Measurements from ENCODE around the gene NCBP2L.
"Not testable (repeated sequence)": the region's sequence is repeated elsewhere in the genome, so short reads cannot be mapped to it uniquely, and the experiment has no call there.

NCBP2L gene

DNA sequence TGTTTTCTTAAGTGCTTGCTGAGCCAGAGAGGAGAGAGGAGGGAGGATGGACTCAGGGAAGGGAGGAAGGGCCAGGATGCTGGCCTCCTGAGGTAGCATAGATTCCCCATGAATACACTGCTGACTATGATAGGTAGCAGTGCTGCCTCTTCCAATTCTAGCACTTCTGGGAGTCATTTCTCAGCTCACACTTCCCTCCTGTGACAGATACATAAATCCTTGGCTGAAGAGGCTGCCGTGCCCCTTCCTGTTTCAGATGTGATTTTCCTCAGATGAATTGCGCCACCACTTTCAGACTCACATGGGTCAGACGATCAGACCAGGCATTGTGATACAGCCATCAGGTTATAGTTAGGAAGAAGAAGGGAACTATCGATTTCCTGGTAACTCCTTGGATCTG lies 24.3 kb upstream of the NCBP2L start:
- no peak for DNase-seq

- DNase-seq: no peak
Measured at GRCh38 chrX:107755721-107756120, 21.8 kb upstream of the NCBP2L start.

DNA sequence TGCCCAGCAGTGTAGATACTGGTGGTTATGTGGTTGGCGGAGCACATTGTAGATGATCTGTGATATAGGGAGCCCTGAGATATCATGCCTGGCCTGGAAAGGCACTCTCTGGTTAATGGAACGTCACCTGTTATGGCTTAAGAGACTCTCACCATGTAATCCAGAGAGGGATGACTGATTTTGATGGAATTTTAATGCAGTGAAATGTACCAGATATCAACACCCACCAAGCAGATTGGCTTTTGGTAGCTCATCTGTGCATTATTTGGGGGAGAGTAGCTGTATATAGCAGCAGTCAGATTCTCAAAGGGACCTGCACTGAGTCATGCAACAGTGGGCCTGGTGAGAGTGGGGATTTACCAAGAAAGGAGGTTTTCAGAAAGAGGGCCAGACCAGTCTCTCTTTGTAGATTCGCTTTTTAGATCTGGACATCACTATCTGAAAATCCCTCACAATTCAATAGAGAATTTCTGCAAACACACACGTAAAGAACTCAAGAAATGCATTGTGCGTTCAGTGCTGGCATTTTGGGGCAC lies 19.2 kb upstream of the NCBP2L start:
- DNase-seq: no peak

GRCh38 chrX:107760304-107761077 lies 17.0 kb upstream of the NCBP2L start:
- DNase-seq: no peak

- no peak for DNase-seq
Measured at GRCh38 chrX:107763647-107764046, 13.9 kb upstream of the NCBP2L start.

DNA sequence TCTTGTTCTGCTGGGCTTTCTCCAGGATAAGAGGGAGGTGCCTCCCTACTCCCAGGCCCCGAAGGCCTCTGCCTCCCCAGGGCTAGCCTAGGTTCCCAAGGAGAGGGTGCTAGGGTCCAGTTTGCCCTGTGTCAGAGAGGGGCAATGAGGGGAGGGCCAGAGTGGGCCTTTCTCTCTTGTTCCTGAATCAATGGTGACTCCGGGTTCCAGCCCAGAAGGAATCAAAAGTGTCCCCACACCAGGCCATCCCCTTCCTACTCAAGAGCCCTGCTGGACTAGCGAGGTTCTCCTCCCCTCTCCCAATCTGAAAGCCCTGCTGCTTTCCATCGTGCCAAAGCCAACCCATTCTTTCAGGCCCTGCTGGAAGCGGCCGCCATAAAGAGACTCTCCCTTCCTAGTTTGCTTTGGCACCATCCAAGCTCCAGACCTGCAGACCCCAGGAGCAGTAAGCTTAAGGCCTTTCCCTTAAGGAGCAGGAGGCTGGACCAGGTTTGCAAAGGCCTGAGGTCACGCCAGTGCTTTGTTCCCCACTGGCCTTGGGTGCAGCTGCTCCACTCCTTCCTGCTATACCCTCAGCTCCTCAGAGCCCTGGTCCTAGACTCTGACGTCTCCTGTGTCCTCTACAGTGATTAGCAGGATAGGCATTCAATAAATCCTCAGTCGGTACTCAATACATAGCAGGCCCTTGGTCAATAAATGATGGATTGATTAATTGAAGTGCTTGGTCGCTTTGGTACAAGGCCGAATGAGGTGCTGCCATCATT lies 12.5 kb upstream of the NCBP2L start:
- no peak for DNase-seq

- no peak for DNase-seq
Measured at GRCh38 chrX:107766470-107767150, 10.9 kb upstream of the NCBP2L start.

DNA sequence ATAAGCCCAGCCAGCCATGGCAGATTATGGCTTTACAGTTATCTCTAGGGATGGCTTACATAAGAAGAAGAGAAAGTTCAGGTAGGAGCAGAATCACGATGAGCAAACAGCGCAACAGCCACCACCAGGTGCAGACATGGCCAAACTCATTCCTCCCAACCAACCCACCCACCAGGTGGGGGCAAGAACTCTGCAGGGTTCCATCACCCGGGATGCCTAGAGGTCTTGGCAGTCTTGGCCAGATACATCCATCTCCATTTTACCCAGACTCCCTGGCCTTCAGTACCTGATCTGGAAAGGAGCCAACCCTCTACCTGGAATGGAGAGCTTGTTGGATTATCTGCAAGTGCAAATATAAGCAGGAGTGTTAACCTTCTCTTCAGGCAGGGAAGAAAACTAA lies 9.5 kb upstream of the NCBP2L start:
- no peak for DNase-seq

DNA sequence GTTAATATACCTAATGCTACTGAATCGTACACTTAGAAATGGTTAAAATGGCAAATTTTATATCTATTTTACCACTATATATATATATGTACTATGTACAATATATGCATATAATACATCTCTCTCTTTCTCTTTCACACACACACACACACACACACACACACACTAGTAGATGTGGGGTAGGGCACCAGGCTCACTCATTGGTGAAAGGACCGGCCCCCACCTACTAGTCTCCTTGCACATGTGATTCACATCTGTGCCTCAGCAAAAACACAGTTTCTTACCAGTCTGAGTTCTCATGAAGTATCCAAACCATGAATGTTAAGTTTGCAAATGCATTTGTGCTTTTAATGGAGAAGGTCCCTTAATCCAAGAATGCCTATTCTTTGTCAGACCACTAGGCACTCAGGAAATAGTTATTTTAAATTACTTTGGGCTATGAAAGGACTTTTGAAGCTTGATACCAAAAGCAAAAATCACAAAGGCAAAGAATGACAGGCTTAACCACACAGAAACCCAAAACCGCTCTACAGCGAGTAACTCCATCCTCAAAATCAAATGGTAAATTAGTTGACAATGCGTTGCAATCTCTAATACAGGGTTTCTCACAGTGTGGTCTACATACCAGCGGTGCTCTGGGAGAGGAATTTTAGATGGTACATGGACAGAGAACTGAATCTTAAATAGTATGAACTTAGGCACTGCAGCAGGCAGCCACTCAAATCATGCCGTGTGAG lies 7.8 kb upstream of the NCBP2L start:
- DNase-seq: no peak

GRCh38 chrX:107773206-107773605 lies 4.3 kb upstream of the NCBP2L start:
- no peak for DNase-seq

DNA sequence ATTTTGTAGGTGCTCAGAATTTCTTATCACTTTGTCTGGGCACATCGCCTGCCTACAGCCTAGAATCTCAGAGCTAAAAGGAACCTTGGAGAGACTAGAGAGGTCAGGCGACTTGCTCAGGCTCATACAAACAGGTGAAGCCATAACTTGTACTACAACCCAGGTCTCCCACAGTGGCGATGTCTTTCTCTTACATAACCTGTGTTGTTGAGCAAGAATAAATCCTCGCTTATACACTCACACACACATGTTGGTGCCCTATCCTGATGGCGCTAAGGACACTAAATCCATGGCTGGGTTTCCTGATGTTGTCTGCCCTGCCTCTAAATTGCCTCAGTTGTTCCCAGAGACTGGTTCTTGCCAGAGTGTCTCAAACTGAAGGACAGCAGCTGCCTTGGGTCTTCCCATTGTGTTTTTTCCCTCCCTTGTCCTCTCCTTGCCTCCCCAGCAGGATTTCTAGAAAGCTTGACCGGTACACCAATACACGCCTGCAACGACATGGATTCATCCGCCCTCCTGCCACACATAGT lies 3.6 kb upstream of the NCBP2L start:
- no peak for DNase-seq

GRCh38 chrX:107775000-107775733 lies 2.4 kb upstream of the NCBP2L start:
- DNase-seq: no peak

DNA sequence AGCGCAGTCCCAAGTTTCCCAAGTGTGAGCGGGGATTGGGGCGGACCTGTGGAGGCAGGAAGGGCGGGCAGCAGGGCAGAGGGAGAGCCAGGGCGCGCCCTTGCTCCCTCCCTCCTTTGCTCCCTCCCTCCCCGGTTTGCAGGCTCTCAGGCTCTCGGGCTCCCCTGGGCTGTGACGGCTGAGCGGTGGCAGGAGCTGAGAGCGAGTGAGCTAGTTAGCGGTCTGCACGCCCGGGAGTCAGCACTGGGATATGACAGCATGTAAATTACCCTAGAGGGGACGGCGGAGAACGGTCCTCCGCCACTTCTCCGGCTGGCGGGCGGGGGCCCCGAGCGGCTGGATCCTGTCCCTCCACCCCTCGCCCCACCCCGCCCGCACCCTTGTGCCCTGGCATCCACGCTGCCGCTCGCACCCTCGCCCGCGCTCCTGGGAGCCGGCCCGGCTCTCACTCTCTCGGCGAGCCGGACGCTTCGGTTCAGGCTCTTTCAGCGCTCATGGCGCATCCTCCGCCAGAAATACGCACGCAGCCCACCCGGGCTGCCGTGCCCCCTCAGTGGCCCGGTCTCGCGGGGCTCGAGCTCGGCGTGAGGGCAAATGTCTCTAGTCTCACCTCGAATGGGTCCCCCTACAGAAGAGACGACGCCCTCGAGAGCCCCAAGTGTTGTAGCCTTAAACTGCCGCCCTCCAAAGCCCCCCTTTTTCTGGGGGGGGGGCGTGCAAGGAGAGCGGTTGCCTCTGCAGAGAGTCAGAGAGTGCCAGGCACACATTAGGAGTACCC lies 1.6 kb upstream of the NCBP2L start, which contains the start of gene TSC22D3:
Gene TSC22D3 (minus strand): TSS at position 54 of the 778 bp plus-strand sequence. CDS start 368 bp downstream, outside the sequence.
- DNase-seq: peak; percentile 36 to 39

- DNase-seq: peak; percentile 57 to 68
Measured at GRCh38 chrX:107776649-107777535, 641 bp upstream of the NCBP2L start.

DNA sequence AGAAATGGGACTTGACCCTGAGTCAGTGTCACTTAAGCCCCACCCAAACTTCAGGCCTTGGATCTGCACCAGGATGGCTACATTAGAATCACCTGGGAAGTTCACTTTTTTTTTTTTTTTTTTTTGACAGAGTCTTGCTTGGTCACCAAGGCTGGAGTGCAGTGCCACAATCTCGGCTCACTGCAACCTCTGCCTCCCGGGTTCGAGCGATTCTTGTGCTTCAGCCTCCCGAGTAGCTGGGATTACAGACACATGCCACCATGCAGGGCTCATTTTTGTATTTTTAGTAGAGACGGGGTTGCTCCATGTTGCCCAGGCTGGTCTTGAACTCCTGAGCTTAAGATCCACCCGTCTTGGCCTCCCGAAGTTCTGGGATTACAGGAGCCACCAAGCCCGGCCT lies 3.0 kb downstream of the NCBP2L start:
- no peak for DNase-seq

GRCh38 chrX:107787827-107788226 lies 10.3 kb downstream of the NCBP2L start:
- DNase-seq: no peak

DNA sequence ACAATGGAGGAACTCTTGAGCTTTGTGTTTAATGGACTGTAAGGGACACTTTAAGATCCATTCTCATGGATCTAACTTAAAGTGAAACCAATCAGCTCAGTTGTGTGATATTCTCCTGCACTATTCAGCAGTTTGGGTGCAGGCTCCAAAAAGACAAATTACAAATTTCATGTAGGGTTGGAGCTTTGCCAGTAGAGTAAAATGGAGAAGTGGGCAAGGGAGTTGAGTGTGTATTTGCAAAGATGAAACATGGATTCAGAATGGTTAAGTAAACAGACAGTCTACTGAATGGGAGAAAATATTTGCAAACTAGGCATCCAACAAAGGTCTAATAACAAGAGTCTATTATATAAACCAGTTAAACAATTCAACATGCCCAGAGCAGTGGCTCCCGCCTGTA lies 26.9 kb downstream of the NCBP2L start:
- DNase-seq: no peak

- DNase-seq: no peak
Measured at GRCh38 chrX:107805179-107805578, 27.6 kb downstream of the NCBP2L start.

- not testable (repeated sequence) for DNase-seq
Measured at GRCh38 chrX:107810053-107810452, 32.5 kb downstream of the NCBP2L start.

Measured in stimulated activated CD4-positive, alpha-beta T cell treated with anti-CD3 and anti-CD28 coated beads, Interleukin-2, amount 100 ng/mL, for 48 hours (primary cell).